WI38 (cell line): Measurements from ENCODE around the gene HINFP.
"Not testable (repeated sequence)": the region's sequence is repeated elsewhere in the genome, so short reads cannot be mapped to it uniquely, and the experiment has no call there.

ENCODE experiments used
- H3K4me3 ChIP-seq: 2 replicates; pipeline ENCODE4 v1.5.1; 2011; ENCODE audit warnings: low read depth, mild to moderate bottlenecking, control low read depth, low read length
- CTCF ChIP-seq: IDR thresholded peaks from 2 replicates; pipeline ENCODE4 v1.5.1; 2012; ENCODE audit warnings: low read depth, mild to moderate bottlenecking, control low read depth, low read length

HINFP gene

GRCh38 chr11:119118946-119119345 lies 2.4 kb upstream of the HINFP start:
- TF ChIP-seq CTCF: no peak
- H3K4me3 ChIP-seq: no peak overlapping the region

- no peak for TF ChIP-seq CTCF
Measured at GRCh38 chr11:119120639-119121007, 757 bp upstream of the HINFP start.

GRCh38 chr11:119121811-119122124 lies 388 bp downstream of the HINFP start:
- H3K4me3 ChIP-seq: peak overlapping the region; percentile 77
- no peak for TF ChIP-seq CTCF

More at GRCh38 chr11:119120639-119121007, 757 bp upstream of the HINFP start:
- H3K4me3 ChIP-seq: peak overlapping the region; percentile 62

- H3K4me3 ChIP-seq: no peak overlapping the region
- TF ChIP-seq CTCF: no peak
Measured at GRCh38 chr11:119125821-119126220, 4.4 kb downstream of the HINFP start.

GRCh38 chr11:119126675-119127268 lies 5.4 kb downstream of the HINFP start:
- no peak for TF ChIP-seq CTCF
- H3K4me3 ChIP-seq: no peak overlapping the region

- TF ChIP-seq CTCF: no peak
- H3K4me3 ChIP-seq: no peak overlapping the region
Measured at GRCh38 chr11:119130662-119131061, 9.3 kb downstream of the HINFP start.

GRCh38 chr11:119134389-119134978 lies 13.1 kb downstream of the HINFP start:
- TF ChIP-seq CTCF: peak; percentile 45; the same call in 1 of the 2 replicates
- H3K4me3 ChIP-seq: no peak overlapping the region

GRCh38 chr11:119139276-119139675 lies 17.9 kb downstream of the HINFP start:
- not testable (repeated sequence) for H3K4me3 ChIP-seq
